HS-5 (cell line): Measurements from ENCODE around the gene TRPM3.

Experiments
- DNase-seq: peaks from one replicate; pipeline ENCODE4 v3.0.0-alpha.2; 2012; ENCODE audit warnings: low read depth

The TRPM3 gene

DNA sequence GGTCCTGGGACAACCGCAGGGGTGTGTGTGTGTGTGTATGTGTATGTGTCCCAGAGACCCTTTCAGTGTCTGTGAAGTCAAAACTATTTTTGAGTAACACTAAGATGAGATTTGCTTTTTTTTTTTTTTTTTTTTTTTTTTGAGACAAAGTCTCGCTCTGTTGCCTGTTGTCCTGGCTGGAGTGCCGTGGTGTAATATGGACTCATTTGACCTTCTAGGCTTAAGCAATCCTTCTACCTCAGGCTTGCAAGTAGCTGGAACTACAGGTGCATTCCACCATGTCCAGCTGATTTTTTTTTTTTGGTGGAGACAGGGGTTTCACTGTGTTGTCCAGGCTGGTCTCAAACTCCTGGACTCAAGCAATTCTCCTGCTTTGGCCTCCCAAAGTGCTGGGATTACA is 609.6 kb downstream of the TRPM3 start:
- DNase-seq = no peak

DNA sequence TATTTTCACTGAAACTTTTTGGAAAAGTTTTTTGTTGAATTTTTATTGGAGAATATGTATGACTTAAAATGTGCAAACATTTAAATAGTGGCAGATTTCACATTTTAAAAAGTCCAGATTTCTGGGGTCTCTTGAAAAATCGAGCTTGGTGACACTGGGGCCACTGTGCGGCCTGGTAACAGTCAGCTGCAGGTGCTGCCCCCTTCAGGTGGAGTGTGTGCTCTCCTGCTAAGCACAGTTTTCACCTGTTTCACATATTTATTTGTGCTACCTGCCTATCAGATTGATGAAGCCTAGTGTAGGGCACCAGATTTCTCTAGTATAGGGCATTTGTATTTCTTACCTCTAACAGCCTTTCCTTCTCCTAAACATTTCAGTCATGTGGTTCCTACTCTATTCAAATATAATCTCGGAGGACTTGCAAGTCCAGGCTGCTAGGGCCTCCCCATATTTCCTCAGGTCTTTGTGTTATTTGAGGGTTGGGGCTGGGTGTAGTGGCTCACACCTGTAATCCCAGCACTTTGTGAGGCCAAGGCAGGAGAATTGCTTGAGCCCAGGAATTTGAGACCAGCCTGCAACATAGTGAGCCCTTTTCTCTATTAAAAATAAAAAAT is 611.2 kb downstream of the TRPM3 start:
- no peak for DNase-seq

DNA sequence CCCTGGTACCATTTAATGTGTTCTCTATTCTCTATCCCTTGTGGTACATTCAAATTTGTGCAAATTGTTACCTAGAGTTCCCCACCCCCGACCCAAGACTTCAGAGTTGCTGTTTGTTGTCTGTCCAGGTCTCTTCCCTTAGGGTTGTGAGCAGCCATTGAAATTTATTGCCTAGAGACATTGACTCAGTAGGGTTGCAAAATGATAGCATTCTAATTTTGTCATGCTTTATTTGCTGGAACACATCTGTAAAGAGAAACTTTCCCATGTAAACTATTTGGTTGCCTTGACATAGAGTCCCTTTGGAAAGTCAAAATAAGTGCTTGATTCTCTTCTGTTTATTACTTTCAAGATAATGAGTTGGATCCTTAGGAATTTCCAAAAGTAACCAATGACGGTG is 615.3 kb downstream of the TRPM3 start:
- DNase-seq = no peak

DNA sequence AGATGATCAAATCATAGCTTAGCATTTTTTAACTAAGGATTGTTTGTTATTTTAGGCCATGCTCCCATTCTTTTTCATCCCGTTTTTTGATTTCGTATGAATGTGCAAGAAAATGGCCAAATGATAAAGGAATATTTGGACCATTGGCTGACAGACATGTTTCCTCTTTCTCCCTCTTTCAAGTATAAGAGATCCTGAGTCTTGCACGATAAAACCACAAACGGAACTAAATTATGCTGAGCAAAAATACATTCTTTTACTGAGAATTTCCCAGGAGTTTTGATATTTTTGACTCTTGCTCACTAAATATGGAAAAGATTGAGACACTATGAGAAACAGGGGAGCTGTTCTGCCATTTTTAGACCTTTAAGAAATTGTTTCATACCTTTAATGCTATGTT is 616.6 kb downstream of the TRPM3 start:
- no peak for DNase-seq

DNA sequence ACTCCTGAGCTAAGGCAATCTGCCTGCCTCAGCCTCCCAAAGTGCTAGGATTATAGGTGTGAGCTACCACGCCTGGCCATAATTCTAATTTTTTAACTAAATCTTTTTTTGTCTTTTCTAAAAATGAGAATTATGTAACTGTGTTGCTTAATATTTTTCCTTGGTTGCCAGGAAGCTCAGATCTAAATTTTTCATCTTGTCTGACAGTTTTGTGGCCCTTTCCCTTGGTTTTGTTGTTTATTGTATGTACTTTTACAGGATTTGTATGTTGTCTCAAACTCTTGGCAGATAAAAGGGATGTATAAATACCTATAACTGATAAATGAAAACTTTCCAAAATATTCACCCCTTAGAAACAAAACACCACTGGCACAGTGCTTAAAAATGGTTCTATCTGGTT is 618.7 kb downstream of the TRPM3 start:
- DNase-seq = no peak

DNA sequence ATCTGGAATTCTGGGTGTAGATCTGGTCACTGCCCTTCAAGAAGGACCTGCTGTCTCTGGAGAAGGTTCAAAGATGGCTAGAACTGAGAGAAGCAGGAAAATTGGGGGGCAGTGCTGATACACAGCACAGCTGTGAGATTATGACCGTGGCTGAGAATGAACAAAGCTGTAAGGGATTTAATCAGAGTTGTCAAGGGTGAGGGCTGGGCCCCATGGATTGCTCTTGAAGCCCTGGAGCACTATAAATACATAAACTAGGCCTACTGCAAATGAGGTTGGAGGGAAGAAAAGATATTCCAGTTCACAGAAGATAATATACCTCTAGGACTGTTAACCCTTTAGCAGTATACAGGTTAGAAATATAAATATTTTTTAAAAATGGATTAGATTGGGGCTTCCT is 620.6 kb downstream of the TRPM3 start:
- no peak for DNase-seq

DNA sequence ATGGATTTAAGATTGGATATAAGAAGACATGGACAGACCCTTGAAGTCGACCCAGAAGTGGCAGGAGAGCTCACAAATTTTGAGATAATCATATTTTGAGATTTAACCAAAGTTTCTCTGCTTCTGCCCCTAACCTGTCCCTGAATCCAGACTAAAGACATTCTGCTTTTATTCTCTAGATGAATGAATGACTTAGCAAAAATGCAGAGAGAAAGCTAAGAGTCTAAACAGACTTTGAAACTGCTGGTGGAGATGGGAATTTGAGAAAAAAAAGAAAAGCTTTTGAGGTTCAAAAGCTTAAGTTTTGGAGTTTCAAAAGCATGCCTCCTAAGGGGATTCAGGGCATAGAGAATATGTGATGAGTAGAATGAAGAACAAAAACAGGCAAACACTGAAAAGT is 621.8 kb downstream of the TRPM3 start:
- no peak for DNase-seq

DNA sequence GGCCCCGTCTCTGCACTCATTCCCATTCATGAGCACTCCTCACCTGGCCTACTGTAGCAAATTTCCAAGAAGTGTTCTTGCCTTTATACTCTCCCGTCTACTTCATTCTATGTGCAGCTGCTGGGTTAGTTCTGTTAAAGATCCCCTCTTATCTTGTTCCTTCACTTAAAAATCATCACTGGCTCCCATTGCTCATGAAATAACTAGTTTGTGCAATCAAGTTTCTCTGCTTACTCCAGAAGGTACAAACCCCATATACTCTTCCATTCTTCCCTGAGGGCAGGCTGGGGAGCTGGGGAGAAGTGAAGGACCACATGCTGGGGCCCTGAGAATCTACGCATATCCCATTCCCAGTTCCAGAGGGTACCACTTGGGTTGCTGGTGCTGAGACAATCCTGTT is 622.6 kb downstream of the TRPM3 start:
- DNase-seq = no peak

DNA sequence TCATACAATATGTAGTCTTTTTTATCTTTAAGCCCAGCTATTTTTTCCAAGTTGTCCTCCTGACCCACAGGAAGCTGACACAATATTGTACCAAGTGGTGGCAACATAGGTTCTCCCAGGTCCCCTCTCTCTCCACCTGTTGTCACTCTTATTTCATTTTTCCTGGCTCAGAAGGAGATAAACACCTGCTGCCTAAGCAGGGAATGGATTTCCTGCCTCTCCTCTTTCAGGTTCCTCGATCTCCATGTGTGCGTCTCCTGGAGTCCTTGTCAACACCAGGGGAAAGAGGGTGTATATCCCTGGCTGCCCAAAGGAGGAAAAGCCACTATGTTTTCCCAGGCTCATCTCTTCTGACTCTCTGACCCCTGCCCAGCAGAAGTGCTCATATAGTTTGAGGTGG is 625.2 kb downstream of the TRPM3 start:
- DNase-seq = no peak

DNA sequence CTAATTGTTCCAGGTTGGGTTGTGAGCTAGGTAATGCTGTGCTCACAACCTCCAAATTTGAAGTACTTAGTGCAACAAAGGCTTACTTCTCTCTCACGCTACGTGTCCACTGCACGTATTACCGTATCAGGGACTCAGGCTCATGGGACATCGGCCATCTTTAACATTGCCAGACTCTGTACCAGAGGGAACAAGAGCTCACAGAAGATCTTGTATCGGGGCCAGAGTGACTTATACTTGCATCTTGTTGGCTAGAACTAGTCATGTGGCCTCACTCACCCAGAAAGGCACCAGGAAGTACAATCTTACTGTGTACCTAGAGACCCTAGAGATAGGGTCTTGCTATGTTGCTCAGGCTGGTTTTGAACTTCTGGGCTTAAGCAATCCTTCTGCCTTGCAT is 625.9 kb downstream of the TRPM3 start:
- DNase-seq = no peak

DNA sequence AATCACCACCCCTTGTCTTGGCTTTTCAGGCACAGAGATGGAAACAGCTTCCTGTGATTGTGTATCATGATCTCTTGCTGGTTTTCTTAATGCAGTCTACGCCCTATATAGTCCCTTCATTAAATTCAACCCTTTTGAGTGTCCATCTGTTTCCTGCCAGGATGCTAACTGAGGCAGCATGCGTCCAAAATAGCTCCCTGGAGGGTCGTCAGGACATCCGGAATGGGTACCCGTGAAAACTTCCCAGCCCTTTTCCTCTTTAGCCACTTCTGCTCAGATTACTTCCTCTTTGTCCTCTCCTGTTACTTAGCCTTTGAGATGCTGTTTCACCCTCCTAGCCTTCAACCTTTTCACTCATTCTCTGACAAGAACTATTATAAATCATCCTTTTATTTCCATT is 627.2 kb downstream of the TRPM3 start:
- no peak for DNase-seq

DNA sequence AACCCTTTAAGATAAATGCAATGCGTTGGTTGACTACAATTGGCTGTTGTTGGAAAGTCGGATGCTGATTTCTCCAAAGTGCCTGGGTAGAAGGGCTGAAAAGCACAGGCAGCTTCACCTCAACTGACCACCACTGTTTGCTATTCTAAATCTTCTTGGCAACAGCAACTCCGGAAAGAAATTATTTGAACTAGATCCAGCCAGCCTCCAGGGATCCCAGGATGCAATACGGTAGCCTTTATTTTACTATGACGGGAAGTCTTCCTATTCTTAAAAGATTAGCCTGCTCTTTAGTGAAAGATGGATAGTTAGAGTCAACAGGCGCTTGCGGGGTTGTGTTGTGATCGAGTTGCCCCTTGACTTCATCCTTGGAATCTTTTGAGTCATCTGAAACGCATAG is 628.4 kb downstream of the TRPM3 start:
- no peak for DNase-seq

- DNase-seq = no peak
These were observed 629.1 kb downstream of the TRPM3 start for GRCh38 chr9:70492319-70492777.

DNA sequence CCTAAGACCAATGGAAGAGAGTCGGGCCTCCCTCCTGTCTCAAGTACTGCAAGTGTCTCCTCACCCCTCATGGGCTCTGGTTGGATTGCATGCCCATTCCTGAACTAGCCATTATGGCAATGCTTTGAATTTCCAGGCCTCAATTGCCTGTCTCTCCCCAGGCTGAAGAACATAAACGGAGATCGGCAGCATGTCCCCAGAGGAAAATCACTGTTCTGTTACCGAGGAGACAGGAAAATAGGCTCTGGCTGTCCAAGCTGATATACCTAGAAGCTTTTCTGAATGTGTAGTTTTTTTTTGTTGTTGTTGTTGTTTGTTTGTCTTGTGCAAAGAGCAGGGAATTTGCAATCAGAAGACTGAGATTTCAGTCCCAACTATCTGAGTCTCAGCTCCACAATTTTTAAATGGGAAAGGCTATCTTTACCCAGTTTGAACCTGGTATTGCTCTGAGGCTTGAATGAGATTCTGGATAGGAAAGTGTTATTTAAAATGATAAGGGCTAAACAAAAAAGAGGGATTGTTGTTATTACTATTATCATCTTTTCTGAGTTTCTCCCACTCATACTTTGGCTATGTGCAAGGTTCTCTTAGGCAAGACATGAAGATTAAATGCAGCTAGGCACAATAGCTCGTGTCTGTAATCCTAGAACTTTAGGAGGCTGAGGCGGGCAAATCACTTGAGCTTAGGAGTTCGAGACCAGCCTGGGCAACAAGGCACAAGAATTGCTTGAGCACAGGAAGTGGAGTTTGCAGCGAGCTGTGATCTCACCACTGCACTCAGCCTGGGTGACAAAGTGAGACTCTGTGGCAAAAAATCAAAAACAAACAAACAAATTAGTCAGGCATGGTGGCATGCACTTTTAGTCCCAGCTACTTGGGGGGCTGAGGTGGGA is 629.7 kb downstream of the TRPM3 start:
- no peak for DNase-seq

- no peak for DNase-seq
These were observed 630.9 kb downstream of the TRPM3 start for GRCh38 chr9:70490478-70490877.

GRCh38 chr9:70488793-70489105 is 632.7 kb downstream of the TRPM3 start:
- DNase-seq = no peak

DNA sequence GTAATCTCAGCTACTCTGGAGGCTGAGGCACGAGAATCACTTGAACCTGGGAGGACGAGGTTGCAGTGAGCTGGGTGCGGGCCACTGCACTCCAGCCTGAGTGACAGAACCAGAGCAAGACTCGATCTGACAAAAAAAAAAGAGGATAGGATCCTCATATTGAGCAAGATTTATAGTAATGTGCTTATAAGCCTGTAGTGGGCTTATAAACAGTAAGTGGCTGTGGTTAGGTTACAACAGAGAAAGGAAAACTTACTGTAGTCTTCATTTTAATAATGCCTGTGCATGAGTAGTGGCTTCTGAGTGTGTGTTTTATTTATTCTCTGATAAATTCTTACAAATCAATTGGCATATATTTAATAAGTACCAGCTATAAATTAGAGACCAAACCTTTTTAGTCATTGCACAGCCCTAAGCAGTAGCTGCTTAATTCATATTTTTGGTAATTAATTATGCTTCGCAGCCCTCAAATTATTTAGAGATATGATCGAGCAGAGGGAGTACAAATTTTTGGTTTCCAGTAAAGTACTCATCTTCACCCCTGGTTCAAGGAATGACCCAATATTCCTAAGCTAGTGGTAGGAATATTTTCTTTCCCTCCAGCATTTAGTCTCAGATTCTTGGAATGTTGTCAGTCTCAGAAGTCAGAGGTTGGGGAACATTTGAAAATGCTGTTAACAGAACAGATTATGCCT is 633.2 kb downstream of the TRPM3 start:
- no peak for DNase-seq

DNA sequence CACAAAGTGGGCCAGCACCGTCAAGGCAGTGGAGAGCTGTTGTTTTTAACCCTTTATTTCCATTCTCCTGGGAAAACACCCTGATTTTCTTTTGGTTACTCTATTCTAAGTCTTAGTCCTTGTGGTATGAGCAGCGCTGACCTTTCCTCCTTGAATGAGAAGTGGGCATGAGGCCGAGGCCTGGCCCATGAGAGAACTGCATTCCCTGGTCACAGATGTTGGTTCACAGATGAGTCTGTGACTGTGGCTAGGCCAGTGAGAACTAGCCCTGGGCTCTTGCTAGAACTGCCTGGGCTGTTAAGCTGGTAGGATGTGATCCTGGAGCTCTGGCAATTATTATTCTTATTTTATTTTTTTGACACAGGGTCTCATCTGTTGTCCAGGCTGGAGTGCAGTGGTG is 635.3 kb downstream of the TRPM3 start:
- DNase-seq = no peak

DNA sequence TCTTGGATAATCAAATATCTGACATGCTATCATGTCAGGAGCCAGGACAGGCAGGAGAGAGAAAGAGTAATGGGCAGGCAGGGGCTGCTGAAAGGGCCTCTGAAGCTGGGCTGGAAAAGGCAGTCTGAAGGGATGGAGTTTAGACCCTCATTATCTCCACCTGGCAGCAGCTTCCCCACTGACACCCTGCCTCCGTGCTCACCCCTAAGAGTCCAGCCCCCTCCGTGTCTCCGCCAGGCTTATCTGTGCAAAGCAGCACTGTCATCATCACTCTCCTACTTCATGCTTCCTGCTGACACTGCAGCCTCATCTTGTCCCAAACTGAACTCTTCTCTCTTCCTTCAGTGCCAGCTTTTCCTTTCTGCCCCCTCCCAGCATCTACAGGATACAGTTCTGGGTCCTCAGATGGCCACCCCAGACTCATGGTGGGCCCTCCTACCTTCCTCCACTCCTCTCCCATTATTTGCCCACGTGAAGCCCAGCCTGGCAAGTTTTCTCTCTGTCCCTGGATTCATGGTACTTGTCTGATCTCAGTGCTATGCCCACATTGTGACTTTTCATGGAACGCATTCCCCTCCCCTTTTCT is 636.1 kb downstream of the TRPM3 start:
- DNase-seq = no peak

DNA sequence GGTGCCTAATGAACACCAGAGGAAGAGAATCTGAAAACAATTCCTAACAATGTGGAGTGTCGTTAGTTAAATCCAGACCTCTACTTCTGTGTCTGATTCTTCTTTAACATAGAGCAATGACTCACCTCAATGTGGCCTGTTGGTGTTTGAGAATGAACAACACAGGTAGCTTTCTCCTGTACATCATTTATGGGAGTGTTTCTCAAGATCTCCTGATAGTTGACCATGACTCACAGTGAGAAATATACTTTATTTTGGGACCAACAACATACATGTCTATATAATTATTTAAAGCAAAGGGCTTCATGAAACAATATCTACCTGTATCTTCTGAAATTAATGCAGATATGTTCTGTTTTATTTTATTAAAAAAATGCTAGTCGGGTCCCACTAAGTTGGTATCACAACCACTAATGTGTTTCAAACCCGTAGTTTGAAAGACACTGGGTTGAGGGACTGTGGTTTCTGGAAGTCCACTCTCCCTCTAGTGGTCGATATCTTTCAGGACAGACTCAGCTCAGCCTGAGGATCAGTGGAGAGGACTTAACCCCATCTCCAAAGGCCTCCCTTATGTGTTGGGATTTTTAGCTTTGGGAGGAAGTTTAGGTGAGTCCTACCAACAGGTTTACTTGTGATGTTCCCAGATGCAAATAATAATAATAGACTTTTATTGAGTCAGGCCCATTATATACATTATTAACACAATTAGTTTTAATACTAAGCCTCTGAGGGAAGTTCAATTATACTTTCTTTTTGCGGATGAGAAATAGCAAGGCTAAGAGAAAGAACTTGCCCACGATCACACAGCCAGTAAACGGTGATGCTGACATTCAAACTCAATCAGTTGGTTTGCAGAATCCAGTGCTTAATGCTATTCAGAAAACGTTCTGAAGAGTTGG is 636.9 kb downstream of the TRPM3 start:
- DNase-seq = peak; percentile 28

GRCh38 chr9:70481471-70481870 is 640.0 kb downstream of the TRPM3 start:
- DNase-seq = no peak
